HepG2 (cell line): Measurements from ENCODE around the gene SSTR5. TPM values are rescaled to one million over a fixed set of nuclear protein-coding genes. Genes with fewer than 3 reads are reported as not detected.

Experiments used
- ATF5 ChIP-seq: sonication (generic); formaldehyde crosslinking; IDR thresholded peaks from 2 replicates; pipeline ENCODE4 v1.4.0; 2020; ENCODE audit warnings: mild to moderate bottlenecking, low read depth, missing genetic modification reagents
- DPF2 ChIP-seq: sonication (generic); formaldehyde crosslinking; IDR thresholded peaks from 2 replicates; pipeline ENCODE4 v1.4.0; 2020; ENCODE audit warnings: mild to moderate bottlenecking, low read depth, missing genetic modification reagents, borderline replicate concordance
- MTA3 ChIP-seq: sonication (generic); formaldehyde crosslinking; IDR thresholded peaks from 2 replicates; pipeline ENCODE4 v1.4.0; 2020; ENCODE audit warnings: missing genetic modification reagents
- NR3C1 ChIP-seq: sonication (generic); formaldehyde crosslinking; IDR thresholded peaks from 2 replicates; pipeline ENCODE4 v1.4.0; 2020; ENCODE audit warnings: missing genetic modification reagents
- PHF5A ChIP-seq: IDR thresholded peaks from one replicate; pipeline ENCODE4 v1.6.1; 2018; ENCODE audit warnings: low read depth, missing genetic modification reagents; ENCODE audit not compliant: unreplicated experiment
- ZFY ChIP-seq: sonication (generic); formaldehyde crosslinking; IDR thresholded peaks from 2 replicates; pipeline ENCODE4 v1.4.0; 2020; ENCODE audit warnings: missing genetic modification reagents
- ZNF124 ChIP-seq: sonication (generic); formaldehyde crosslinking; IDR thresholded peaks from 2 replicates; pipeline ENCODE4 v1.4.0; 2020; ENCODE audit warnings: missing genetic modification reagents
- ZNF205 ChIP-seq: IDR thresholded peaks from 2 replicates; pipeline ENCODE4 v1.6.1; 2018; ENCODE audit warnings: missing biosample characterization, missing genetic modification reagents
- ZNF318 ChIP-seq: sonication (generic); formaldehyde crosslinking; IDR thresholded peaks from 2 replicates; pipeline ENCODE4 v1.4.0; 2020; ENCODE audit warnings: mild to moderate bottlenecking, missing genetic modification reagents
- ZNF343 ChIP-seq: sonication (generic); formaldehyde crosslinking; IDR thresholded peaks from 2 replicates; pipeline ENCODE4 v1.4.0; 2020; ENCODE audit warnings: mild to moderate bottlenecking, missing genetic modification reagents
- ZSCAN12 ChIP-seq: sonication (generic); formaldehyde crosslinking; IDR thresholded peaks from 2 replicates; pipeline ENCODE4 v1.9.0; 2021; ENCODE audit warnings: mild to moderate bottlenecking, missing genetic modification reagents
- ZSCAN22 ChIP-seq: sonication (generic); formaldehyde crosslinking; IDR thresholded peaks from 2 replicates; pipeline ENCODE4 v1.4.0; 2020; ENCODE audit warnings: mild to moderate bottlenecking, missing genetic modification reagents
- polyA plus RNA-seq, 8 experiments: library from polyadenylated mRNA; depleted of rRNA in 3 of 8; stranded (reverse) in 7 of 8; unstranded in 1 of 8; fragments of >200 nt; fragmentation: Illumina TruSeq in 4 of 8; extraction: Trizol in 4 of 8; gene quantifications; 2 replicates each; pipeline versions ENCODE4 v1.2.1 to v1.2.3, GENCODE V29; 2011 to 2016; ENCODE audit warnings: low read depth in 4 of 8, missing spikeins in 1 of 8, mixed read lengths in 1 of 8; ENCODE audit not compliant: insufficient read depth in 1 of 8
- total RNA-seq, 5 experiments: library from RNA; depleted of rRNA; stranded (reverse); fragments of >200 nt; fragmentation: Illumina TruSeq; extraction: Trizol; gene quantifications; 2 replicates each; pipeline ENCODE4 v1.2.3, GENCODE V29; 2016; ENCODE audit warnings: low read depth in 1 of 5
- TF ChIP-seq, protein P1 (sequence below): sonication (generic); formaldehyde crosslinking; IDR thresholded peaks from 2 replicates; pipeline ENCODE4 v1.5.1; 2020; ENCODE audit warnings: mild to moderate bottlenecking, missing genetic modification reagents, borderline replicate concordance

The SSTR5 gene
- total and polyA plus RNA-seq, 2 of the 13 experiments (the other 11 are each of a cell fraction or from before 2014, with no cell fraction given): 0.20 to 0.49 TPM

GRCh38 chr16:1089822-1090619 is 17.5 kb downstream of the SSTR5 start (continued):
- TF ChIP-seq ZFY (peak; percentile 89), ZNF124 (CRISPR knock-in tag) (0 out of 2 replicates have a peak, but pooled peaks have one; percentile 19), ZNF318 (CRISPR knock-in tag) (peak; percentile 89), ZNF205 (CRISPR knock-in tag) (peak; percentile 7; the same call in 1 of the 2 replicates), NR3C1 (no peak), DPF2 (no peak; the same call in 1 of the 2 replicates), PHF5A (CRISPR knock-in tag) (peak; percentile 90), ATF5 (CRISPR knock-in tag) (0 out of 2 replicates have a peak, but pooled peaks have one; percentile 14), ZSCAN12 (peak; percentile 24; the same call in 1 of the 2 replicates), ZSCAN22 (CRISPR knock-in tag) (no peak), MTA3 (CRISPR knock-in tag) (no peak), ZNF343 (no peak)
- TF ChIP-seq, protein P1, sequence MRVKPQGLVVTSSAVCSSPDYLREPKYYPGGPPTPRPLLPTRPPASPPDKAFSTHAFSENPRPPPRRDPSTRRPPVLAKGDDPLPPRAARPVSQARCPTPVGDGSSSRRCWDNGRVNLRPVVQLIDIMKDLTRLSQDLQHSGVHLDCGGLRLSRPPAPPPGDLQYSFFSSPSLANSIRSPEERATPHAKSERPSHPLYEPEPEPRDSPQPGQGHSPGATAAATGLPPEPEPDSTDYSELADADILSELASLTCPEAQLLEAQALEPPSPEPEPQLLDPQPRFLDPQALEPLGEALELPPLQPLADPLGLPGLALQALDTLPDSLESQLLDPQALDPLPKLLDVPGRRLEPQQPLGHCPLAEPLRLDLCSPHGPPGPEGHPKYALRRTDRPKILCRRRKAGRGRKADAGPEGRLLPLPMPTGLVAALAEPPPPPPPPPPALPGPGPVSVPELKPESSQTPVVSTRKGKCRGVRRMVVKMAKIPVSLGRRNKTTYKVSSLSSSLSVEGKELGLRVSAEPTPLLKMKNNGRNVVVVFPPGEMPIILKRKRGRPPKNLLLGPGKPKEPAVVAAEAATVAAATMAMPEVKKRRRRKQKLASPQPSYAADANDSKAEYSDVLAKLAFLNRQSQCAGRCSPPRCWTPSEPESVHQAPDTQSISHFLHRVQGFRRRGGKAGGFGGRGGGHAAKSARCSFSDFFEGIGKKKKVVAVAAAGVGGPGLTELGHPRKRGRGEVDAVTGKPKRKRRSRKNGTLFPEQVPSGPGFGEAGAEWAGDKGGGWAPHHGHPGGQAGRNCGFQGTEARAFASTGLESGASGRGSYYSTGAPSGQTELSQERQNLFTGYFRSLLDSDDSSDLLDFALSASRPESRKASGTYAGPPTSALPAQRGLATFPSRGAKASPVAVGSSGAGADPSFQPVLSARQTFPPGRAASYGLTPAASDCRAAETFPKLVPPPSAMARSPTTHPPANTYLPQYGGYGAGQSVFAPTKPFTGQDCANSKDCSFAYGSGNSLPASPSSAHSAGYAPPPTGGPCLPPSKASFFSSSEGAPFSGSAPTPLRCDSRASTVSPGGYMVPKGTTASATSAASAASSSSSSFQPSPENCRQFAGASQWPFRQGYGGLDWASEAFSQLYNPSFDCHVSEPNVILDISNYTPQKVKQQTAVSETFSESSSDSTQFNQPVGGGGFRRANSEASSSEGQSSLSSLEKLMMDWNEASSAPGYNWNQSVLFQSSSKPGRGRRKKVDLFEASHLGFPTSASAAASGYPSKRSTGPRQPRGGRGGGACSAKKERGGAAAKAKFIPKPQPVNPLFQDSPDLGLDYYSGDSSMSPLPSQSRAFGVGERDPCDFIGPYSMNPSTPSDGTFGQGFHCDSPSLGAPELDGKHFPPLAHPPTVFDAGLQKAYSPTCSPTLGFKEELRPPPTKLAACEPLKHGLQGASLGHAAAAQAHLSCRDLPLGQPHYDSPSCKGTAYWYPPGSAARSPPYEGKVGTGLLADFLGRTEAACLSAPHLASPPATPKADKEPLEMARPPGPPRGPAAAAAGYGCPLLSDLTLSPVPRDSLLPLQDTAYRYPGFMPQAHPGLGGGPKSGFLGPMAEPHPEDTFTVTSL (CRISPR knock-in tag): no peak; the same call in 1 of the 2 replicates
